Erythroblast (primary cell): ENCODE data around the gene DHX8.

Experiments
- GATA1 ChIP-seq: IDR thresholded peaks from 2 replicates; pipeline ENCODE4 v1.6.1; 2011; ENCODE audit warnings: low read depth, mild to moderate bottlenecking, control low read depth, low read length, moderate library complexity
- POLR2A ChIP-seq: IDR thresholded peaks from 2 replicates; pipeline ENCODE4 v1.6.1; 2011; ENCODE audit warnings: mild to moderate bottlenecking, low read length

GRCh38 chr17:43453331-43453812 lies 30.4 kb upstream of the DHX8 start:
- TF ChIP-seq POLR2A (no peak), GATA1 (no peak)
